Left lung (tissue), 10 donors: ENCODE data around the gene RASSF8. TPM values are rescaled to one million over a fixed set of nuclear protein-coding genes. Genes with fewer than 3 reads are reported as not detected.

Source experiments
- ATAC-seq: fragments of 200-7000 bp; cut with Tn5 transposase; one replicate; pipeline ENCODE4 v1.9.1; 2020; ENCODE audit warnings: moderate library complexity
- DNase-seq, 4 donors: peaks; one replicate each; pipeline ENCODE4 v3.0.0-alpha.2; 2013 to 2020
- H3K27ac ChIP-seq, 2 donors: fragments of 200-600 bp; sonication (generic) in 1 of 2; one replicate each; pipeline versions ENCODE4 v1.5.0 to v1.8.0; 2020 to 2021
- H3K27me3 ChIP-seq, 2 donors: fragments of 200-600 bp; sonication (generic) in 1 of 2; one replicate each; pipeline versions ENCODE4 v1.5.0 to v1.8.0; 2020 to 2021
- H3K36me3 ChIP-seq, 2 donors: fragments of 200-600 bp; sonication (generic) in 1 of 2; one replicate each; pipeline versions ENCODE4 v1.5.0 to v1.8.0; 2020 to 2021
- H3K4me1 ChIP-seq, 2 donors: fragments of 200-600 bp; one replicate each; pipeline ENCODE4 v1.8.0; 2021
- H3K4me3 ChIP-seq, 2 donors: fragments of 200-600 bp; sonication (generic) in 1 of 2; one replicate each; pipeline versions ENCODE4 v1.5.0 to v1.8.0; 2020 to 2021; ENCODE audit warnings: mild to moderate bottlenecking in 1 of 2
- H3K9me3 ChIP-seq, 2 donors: fragments of 200-600 bp; sonication (generic) in 1 of 2; one replicate each; pipeline versions ENCODE4 v1.5.0 to v1.8.0; 2020 to 2021
- CTCF ChIP-seq, 2 donors: fragments of 200-600 bp; sonication (generic) in 1 of 2; IDR thresholded peaks; one replicate each; pipeline versions ENCODE4 v1.5.0 to v1.8.0; 2021; ENCODE audit warnings: antibody characterized with exemption in 2 of 2
- intact Hi-C, 2 donors: fragments of 100-400 bp; cut with DNase I; formaldehyde crosslinking; loops; one replicate each; pipeline versions ENCODE4 v1.11.2 to v1.14.2; 2022
- polyA plus RNA-seq, 6 donors: library from polyadenylated mRNA; unstranded; fragments of 120-200 nt; gene quantifications; one replicate each; pipeline ENCODE4 v1.2.1, GENCODE V29; 2013; ENCODE audit not compliant: insufficient read length in 6 of 6
- total RNA-seq, 2 donors: library from RNA; stranded (reverse); fragmentation: NEBNext Ultra II Directional; extraction: Animal tissue kit (Norgen Biotek cat#: 25700); gene quantifications; one replicate each; pipeline ENCODE4 v1.2.1, GENCODE V29; 2021
- donor health status: DM: no; HTN: yes; CAD: no.
- donor health status: DM: no; HTN: no; CAD: no.

Gene RASSF8
- total and polyA plus RNA-seq, 8 donors, result 32.5 to 45.3 (median 37.1) TPM

GRCh38 chr12:25970082-25970481 is 11.6 kb downstream of the RASSF8 start:
- no peak for ATAC-seq

DNA sequence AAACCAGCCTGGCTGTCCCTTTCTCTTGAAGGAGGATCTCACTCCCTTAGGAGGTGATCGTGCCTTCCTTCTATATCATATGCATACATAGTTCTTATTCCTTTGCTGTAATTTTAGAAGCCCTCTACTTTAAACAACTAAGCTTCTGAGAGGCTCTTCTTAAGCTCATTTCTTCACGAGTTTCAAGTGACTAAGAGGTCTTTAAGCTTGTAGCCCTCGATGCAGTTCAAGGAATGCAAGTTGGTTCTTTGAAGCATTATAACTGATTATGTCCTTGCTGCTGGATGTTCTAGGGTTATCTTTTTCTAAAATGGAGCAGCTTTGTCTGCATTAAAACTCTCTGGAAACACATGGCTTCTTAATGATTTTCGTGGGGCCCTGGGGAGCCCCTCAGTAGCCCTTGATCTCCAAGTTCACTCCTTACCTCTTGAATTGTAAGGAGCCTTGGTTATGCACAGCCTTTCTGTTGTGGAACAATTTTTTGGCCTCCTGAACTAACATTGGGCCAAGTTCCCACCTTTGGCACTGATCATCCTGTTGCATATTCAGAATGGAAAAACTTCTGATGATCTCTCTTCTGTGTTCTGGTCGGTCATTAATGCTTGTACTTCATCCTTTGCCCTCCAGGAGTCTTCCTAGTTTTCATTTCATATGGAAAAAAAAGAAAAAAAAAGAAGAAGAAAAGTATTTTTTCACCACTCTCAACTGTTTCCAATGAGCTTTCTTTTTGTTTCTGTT is 12.6 kb downstream of the RASSF8 start:
- Histone ChIP-seq H3K27me3 (no peaks in the 10 kb centered on the region), H3K36me3 (no peaks in the 10 kb centered on the region), H3K4me1 (peaks cover 7 to 31% of the 10 kb centered on the region in 2 donors), H3K9me3 (no peaks in the 10 kb centered on the region), H3K27ac (peak overlapping the region in 1 of 2 donors; percentile 20), H3K4me3 (no peak overlapping the region)
- no peak for DNase-seq
- intact Hi-C loops, result no loop called here
- ATAC-seq, result peak; percentile 35
- TF ChIP-seq CTCF (IDR thresholded peaks at IDR 0.05), result peak in 1 of 2 donors; percentile 18

More at GRCh38 chr12:25970082-25970481, 11.6 kb downstream of the RASSF8 start:
- peaks cover 7 to 31% of the 10 kb centered on the region in 2 donors for H3K4me1 ChIP-seq
- intact Hi-C loops, result no loop called here
- H3K4me3 ChIP-seq, result no peak overlapping the region
- no peak for DNase-seq
- no peak for TF ChIP-seq CTCF (IDR thresholded peaks at IDR 0.05)
- no peaks in the 10 kb centered on the region for H3K36me3 ChIP-seq
- H3K27me3 ChIP-seq, result no peaks in the 10 kb centered on the region
- H3K27ac ChIP-seq, result no peak overlapping the region
- H3K9me3 ChIP-seq, result no peaks in the 10 kb centered on the region

GRCh38 chr12:25971654-25972041 is 13.2 kb downstream of the RASSF8 start:
- intact Hi-C loops, result no loop called here

GRCh38 chr12:25972783-25973182 is 14.3 kb downstream of the RASSF8 start:
- Histone ChIP-seq H3K4me1 (peaks cover 7 to 31% of the 10 kb centered on the region in 2 donors), H3K27ac (no peak overlapping the region), H3K36me3 (no peaks in the 10 kb centered on the region), H3K9me3 (no peaks in the 10 kb centered on the region), H3K4me3 (no peak overlapping the region), H3K27me3 (no peaks in the 10 kb centered on the region)
- no peak for ATAC-seq
- intact Hi-C loops, result no loop called here
- DNase-seq, result no peak
- no peak for TF ChIP-seq CTCF (IDR thresholded peaks at IDR 0.05)

More at GRCh38 chr12:25971654-25972041, 13.2 kb downstream of the RASSF8 start:
- ATAC-seq, result peak; percentile 65
- DNase-seq, result no peak
- H3K9me3 ChIP-seq, result no peaks in the 10 kb centered on the region
- no peaks in the 10 kb centered on the region for H3K36me3 ChIP-seq
- peaks cover 7 to 31% of the 10 kb centered on the region in 2 donors for H3K4me1 ChIP-seq
- no peak overlapping the region for H3K4me3 ChIP-seq
- peak overlapping the region in 1 of 2 donors; percentile 20 for H3K27ac ChIP-seq
- TF ChIP-seq CTCF (IDR thresholded peaks at IDR 0.05), result no peak
- H3K27me3 ChIP-seq, result no peaks in the 10 kb centered on the region

- intact Hi-C loops, result no loop called here
- H3K27ac ChIP-seq, result peak overlapping the region in 1 of 2 donors; percentile 53
- H3K36me3 ChIP-seq, result no peaks in the 10 kb centered on the region
- DNase-seq (no peak), ATAC-seq (no peak)
- no peaks in the 10 kb centered on the region for H3K27me3 ChIP-seq
- no peak for TF ChIP-seq CTCF (IDR thresholded peaks at IDR 0.05)
- H3K4me3 ChIP-seq, result no peak overlapping the region
- peaks cover 7 to 31% of the 10 kb centered on the region in 2 donors for H3K4me1 ChIP-seq
- H3K9me3 ChIP-seq, result no peaks in the 10 kb centered on the region
Measured at GRCh38 chr12:25975179-25975578, 16.7 kb downstream of the RASSF8 start.
